ENCODE results near the gene KRT79. TPM values are rescaled to one million over a fixed set of nuclear protein-coding genes. Genes with fewer than 3 reads are reported as not detected.

The KRT79 gene
- total and polyA plus RNA-seq, 4 donors: not detected

DNA sequence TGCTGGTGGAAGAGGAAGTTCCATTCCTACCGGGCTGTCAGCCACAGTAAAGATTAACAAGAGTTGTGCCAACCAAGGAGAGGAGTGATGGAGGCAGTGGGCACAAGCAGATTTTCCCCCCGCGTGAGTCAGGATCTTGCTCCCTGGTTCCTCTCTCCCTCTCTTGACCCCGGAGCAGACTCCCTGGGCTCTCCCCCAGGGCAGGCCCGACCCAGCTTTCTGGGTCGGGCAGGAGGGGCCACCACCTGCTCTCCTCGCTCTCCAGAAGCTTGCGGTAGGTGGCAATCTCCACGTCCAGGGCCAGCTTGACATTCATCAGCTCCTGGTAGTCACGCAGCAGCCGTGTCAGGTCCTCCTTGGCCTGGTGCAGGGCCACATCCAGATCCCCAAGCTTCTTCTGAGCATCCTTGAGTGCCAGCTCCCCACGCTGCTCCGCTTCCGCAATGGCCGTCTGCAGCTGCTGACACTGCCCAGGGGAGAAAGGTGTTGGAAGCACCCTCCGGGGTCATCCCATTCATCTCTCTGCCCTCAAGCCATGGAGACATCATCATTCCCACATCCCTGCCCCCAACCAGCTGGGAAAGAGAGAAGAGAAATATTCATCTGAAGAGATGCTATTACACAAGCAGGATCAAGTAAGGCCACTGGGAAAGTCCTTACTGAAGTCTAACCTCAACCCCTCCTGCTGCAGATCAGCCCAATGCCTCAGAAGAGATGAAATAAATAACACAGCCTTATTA is 11.2 kb downstream of the KRT79 start:
- Histone ChIP-seq H3K4me1 (ENCODE audit: control insufficient read depth in 4 of 4, insufficient read depth in 4 of 4, low read length in 3 of 4) (no peaks in the 10 kb centered on the region), H3K4me3 (ENCODE audit: low read depth in 1 of 3, low read length in 3 of 3) (no peak overlapping the region), H3K27me3 (ENCODE audit: control insufficient read depth in 4 of 4, insufficient read depth in 4 of 4, low read length in 3 of 4) (no peaks in the 10 kb centered on the region), H3K9ac (ENCODE audit: low read depth in 1 of 2, low read length in 2 of 2) (no peak overlapping the region), H3K9me3 (ENCODE audit: control insufficient read depth in 4 of 4, low read length in 3 of 4) (no peaks in the 10 kb centered on the region), H3K36me3 (ENCODE audit: control insufficient read depth in 4 of 4, insufficient read depth in 3 of 4, low read depth in 1 of 4, low read length in 3 of 4) (no peaks in the 10 kb centered on the region), H3K27ac (ENCODE audit: low read depth in 1 of 2, low read length in 2 of 2) (no peak overlapping the region)
- WGBS: 75% methylated on average over 16 of the region's 16 CpGs
- no peak for TF ChIP-seq YY1 (IDR thresholded peaks at IDR 0.05)
- TF ChIP-seq, protein P1, sequence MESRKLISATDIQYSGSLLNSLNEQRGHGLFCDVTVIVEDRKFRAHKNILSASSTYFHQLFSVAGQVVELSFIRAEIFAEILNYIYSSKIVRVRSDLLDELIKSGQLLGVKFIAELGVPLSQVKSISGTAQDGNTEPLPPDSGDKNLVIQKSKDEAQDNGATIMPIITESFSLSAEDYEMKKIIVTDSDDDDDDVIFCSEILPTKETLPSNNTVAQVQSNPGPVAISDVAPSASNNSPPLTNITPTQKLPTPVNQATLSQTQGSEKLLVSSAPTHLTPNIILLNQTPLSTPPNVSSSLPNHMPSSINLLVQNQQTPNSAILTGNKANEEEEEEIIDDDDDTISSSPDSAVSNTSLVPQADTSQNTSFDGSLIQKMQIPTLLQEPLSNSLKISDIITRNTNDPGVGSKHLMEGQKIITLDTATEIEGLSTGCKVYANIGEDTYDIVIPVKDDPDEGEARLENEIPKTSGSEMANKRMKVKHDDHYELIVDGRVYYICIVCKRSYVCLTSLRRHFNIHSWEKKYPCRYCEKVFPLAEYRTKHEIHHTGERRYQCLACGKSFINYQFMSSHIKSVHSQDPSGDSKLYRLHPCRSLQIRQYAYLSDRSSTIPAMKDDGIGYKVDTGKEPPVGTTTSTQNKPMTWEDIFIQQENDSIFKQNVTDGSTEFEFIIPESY (IDR thresholded peaks at IDR 0.05): no peak
- no peak for TF ChIP-seq FOXA1 (IDR thresholded peaks at IDR 0.05)
- TF ChIP-seq, protein P2, sequence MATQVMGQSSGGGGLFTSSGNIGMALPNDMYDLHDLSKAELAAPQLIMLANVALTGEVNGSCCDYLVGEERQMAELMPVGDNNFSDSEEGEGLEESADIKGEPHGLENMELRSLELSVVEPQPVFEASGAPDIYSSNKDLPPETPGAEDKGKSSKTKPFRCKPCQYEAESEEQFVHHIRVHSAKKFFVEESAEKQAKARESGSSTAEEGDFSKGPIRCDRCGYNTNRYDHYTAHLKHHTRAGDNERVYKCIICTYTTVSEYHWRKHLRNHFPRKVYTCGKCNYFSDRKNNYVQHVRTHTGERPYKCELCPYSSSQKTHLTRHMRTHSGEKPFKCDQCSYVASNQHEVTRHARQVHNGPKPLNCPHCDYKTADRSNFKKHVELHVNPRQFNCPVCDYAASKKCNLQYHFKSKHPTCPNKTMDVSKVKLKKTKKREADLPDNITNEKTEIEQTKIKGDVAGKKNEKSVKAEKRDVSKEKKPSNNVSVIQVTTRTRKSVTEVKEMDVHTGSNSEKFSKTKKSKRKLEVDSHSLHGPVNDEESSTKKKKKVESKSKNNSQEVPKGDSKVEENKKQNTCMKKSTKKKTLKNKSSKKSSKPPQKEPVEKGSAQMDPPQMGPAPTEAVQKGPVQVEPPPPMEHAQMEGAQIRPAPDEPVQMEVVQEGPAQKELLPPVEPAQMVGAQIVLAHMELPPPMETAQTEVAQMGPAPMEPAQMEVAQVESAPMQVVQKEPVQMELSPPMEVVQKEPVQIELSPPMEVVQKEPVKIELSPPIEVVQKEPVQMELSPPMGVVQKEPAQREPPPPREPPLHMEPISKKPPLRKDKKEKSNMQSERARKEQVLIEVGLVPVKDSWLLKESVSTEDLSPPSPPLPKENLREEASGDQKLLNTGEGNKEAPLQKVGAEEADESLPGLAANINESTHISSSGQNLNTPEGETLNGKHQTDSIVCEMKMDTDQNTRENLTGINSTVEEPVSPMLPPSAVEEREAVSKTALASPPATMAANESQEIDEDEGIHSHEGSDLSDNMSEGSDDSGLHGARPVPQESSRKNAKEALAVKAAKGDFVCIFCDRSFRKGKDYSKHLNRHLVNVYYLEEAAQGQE (IDR thresholded peaks at IDR 0.05): no peak
- TF ChIP-seq SP1 (IDR thresholded peaks at IDR 0.05): no peak
- TF ChIP-seq JUND (IDR thresholded peaks at IDR 0.05): no peak
- TF ChIP-seq, protein P3, sequence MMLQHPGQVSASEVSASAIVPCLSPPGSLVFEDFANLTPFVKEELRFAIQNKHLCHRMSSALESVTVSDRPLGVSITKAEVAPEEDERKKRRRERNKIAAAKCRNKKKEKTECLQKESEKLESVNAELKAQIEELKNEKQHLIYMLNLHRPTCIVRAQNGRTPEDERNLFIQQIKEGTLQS (IDR thresholded peaks at IDR 0.05): no peak
- no peak for TF ChIP-seq HNF4A (conservative IDR thresholded peaks at IDR 0.05)
- TF ChIP-seq NR2F2 (IDR thresholded peaks at IDR 0.05): no peak
- TF ChIP-seq, protein P4, sequence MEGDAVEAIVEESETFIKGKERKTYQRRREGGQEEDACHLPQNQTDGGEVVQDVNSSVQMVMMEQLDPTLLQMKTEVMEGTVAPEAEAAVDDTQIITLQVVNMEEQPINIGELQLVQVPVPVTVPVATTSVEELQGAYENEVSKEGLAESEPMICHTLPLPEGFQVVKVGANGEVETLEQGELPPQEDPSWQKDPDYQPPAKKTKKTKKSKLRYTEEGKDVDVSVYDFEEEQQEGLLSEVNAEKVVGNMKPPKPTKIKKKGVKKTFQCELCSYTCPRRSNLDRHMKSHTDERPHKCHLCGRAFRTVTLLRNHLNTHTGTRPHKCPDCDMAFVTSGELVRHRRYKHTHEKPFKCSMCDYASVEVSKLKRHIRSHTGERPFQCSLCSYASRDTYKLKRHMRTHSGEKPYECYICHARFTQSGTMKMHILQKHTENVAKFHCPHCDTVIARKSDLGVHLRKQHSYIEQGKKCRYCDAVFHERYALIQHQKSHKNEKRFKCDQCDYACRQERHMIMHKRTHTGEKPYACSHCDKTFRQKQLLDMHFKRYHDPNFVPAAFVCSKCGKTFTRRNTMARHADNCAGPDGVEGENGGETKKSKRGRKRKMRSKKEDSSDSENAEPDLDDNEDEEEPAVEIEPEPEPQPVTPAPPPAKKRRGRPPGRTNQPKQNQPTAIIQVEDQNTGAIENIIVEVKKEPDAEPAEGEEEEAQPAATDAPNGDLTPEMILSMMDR (IDR thresholded peaks at IDR 0.05; ENCODE audit: low read depth, low read length, missing input control): no peak
- TF ChIP-seq RXRA (IDR thresholded peaks at IDR 0.05): no peak
- TF ChIP-seq EGR1 (IDR thresholded peaks at IDR 0.05; ENCODE audit: low read depth in 2 of 2): no peak
- TF ChIP-seq TAF1 (conservative IDR thresholded peaks at IDR 0.05): no peak
- TF ChIP-seq, protein P5, sequence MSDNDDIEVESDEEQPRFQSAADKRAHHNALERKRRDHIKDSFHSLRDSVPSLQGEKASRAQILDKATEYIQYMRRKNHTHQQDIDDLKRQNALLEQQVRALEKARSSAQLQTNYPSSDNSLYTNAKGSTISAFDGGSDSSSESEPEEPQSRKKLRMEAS (IDR thresholded peaks at IDR 0.05): no peak
- TF ChIP-seq FOXA2 (IDR thresholded peaks at IDR 0.05): no peak
- TF ChIP-seq RAD21 (IDR thresholded peaks at IDR 0.05): no peak
- no peak for TF ChIP-seq HNF4G (IDR thresholded peaks at IDR 0.05)
- no peak for TF ChIP-seq GABPA (IDR thresholded peaks at IDR 0.05 in 1 of 2, conservative IDR thresholded peaks at IDR 0.05 in 1 of 2)
- DNase-seq (ENCODE audit: low spot score): no peak
